ENCODE results near the gene MAD1L1.

The MAD1L1 gene

DNA sequence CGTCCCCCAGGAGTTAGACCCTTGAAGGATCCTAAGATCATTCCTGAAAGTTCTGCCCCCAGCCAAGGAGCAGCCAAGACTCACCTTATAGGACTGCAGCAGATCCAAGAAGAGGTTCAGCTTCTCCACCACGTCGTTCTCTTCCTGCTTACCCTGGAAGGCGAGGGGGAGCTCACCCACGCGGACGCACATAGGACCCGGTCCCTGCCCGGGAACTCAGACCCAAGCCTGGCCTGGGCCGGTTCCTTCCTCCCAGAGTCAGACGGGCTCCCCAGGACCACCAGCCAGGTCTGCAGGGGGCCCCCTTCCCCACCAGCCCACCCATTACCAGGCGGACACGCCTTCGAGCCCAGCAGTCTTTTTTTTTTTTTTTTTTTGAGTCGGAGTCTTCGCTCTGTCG lies 24.9 kb upstream of the MAD1L1 start:
- FAIRE-seq: no peak

DNA sequence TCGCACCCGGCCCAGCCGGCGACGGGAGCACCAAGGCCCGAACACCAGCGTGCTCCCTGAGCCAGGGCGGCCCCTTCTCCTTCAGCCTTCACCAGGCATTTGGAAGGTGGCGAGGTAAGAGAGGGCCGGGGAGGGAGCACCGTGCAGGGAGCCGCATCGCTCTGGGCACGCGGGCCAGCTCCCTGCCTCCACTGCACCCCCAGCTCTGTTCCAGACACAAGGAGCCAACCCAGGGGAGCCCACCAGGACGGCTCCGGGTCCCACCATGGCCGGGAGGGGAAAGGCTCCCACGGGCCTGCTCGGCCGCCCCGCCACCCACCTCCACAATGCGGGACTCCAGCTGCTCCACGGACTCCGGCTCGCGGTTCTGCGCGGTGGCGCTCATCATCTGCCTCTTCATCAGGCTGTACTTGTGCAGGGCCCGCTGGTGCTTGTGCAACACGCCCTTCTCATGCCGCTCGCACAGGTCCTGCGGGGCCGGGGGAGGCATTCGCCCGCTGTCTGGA lies 24.4 kb upstream of the MAD1L1 start:
- FAIRE-seq: no peak

DNA sequence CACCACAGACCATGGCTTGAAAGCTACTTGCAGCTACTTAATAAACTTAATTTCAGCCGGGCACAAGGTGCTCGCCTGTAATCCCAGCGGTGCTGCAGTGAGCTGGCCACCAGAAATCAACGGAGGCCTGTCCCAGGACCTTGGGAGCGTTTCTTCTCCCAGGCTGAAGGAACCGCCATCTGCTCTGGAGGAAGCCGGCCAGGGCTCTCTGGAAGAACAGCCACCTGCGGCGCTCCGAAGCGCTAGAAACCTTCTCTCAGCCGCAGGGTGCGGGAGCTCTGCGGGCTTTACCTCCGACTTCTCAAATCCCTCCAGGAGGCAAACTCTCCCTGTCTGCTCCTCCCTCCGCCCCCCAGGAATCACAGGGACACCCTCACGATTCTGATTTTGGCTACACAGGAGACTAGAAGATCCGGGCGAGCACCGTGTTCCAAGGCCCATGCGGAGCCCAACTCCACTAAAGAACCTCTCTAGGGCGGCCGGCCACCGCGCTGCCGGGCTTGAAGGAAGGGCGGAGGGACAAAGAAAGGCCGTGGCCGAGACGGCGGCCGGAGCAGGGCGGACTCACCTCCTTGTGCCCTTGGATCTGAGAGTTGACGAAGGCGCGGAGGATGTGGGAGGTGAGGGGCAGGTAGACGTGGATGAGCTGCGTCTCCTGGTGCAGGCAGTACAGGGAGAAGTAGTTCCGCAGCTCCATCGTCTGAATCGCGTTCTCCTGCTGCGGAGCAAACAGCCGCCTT lies 23.7 kb upstream of the MAD1L1 start:
- FAIRE-seq: no peak

DNA sequence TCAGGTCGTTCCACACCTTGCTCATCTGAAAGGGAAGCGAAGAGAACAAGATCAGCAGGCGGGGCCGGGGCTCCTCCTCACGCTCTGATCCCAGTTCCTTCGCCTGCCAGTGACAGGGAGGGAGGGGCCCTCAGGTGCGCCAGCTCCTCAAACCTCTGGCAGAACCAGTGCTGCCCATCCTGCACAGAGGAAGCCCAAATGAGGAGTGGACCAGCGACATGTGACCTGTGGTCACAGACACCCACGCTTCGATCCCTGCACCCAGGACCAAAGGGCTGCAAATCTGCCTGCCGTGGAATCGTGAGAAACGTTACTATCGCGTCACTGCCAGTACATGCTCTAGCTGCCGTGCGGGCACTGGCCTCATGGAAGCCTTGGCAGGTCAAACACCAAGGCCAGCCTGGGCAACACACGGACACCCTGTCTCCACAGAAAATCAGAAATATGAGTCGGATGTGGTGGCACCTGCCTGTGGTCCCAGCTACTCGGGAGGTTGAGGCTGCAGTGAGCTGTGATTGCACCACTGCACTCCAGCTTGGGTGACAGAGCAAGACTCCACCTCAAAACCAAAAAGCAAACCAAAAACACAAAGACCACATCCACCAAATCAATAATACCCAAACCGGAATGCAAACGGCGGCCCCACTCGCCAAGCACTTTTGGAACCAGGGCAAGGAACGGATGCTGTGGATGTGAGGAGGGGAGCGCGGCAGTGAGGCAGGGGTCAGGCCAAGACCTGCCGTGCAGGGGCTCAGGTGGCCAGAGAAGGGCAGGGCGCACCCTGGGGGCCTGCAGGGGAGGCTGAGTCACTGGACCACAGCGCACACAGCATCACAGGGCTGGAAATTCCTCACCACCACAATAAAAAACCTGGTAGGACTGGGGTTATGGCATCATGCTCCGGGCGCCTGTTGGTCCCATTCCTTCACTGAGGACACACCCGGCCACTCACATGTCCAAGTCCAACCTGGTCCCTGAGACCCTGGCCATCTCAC lies 22.7 kb upstream of the MAD1L1 start:
- FAIRE-seq: no peak

DNA sequence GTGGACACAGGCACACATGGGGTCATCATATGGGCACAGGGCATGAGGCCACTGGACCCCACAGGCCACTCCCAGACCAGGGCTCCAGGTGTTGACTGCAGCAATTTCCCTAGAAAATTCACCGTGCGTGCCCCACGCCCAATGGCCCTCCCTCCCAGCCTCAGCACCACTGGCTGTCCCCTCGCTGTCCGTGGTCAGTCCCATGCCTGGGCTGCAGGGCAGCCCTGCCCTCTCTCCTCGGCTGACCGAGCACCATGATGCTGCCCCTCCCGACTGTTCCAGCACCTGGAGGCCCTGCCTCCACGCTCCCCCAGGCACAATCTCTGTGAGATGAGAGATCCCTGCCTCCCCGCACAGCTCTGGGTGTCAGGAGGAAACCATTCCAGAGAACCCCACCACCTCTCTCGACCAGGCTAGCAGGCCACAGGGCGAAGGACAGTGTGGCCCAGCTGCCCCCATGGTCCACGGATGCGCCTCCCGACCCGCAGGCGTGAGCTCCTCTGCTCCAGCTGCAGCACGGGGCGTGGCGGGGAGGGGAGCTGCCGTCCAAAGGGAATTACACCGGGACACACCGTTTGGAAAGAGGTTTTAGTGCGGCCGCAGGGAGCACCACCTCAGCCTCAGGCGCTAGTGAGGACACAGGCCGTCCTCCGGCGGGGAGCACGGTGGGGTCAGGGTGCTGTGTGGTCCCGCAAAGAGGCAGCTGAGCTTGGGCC lies 21.8 kb upstream of the MAD1L1 start:
- FAIRE-seq: no peak

DNA sequence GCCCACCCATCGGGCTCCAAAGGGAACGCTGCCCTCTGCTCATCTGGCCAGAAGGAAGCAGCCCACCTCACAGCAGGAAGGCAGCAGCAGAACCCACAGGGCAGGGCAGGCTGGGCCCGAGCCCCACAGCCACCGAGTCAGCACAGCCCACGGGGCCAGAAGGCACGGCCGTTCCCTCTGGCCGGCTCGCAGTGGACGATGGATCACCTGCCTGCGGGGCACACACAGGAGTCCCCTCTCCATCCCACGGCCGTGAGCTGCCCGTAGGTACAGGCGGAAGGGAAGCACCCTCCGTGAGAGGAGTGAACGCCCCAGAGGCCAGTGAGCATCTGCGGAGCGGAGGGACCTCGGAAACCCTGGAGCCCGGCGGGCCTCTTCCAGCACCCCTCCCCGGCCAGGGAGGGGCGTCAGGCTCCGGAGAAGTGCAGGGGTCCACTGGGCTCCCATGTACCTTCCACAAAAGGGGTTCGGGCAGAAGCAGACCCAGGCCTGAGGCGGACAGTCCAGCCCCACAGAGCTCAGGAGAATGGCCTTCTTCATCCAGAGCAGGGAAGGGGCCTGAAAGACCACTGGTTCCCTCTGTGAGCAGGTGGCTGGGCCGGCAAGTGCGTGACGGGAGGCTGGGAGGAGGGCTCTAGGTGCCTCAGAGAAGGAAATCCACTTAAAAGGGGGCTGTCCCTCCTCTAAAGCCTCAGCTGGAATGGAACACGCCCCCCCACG lies 20.9 kb upstream of the MAD1L1 start:
- no peak for FAIRE-seq

DNA sequence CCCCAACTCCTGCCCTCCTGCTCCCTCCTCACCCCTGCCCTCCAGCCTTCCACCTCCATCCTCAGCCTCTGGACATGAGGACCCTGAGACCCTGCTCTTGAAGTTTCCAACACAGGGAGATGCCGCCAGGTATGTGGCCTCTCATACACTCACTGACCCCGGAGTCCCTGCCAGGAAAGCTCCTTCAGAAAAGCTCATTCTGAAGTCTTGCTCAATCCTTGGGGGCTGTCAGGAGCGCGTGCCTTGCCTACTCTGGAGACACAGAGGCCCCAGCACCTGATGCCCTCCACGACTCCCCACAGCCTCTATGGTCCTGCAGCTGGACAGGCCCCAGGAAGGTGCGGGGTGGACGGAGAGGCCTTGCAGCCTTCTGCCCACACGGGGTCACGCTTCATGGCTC lies 20.3 kb upstream of the MAD1L1 start:
- no peak for FAIRE-seq

DNA sequence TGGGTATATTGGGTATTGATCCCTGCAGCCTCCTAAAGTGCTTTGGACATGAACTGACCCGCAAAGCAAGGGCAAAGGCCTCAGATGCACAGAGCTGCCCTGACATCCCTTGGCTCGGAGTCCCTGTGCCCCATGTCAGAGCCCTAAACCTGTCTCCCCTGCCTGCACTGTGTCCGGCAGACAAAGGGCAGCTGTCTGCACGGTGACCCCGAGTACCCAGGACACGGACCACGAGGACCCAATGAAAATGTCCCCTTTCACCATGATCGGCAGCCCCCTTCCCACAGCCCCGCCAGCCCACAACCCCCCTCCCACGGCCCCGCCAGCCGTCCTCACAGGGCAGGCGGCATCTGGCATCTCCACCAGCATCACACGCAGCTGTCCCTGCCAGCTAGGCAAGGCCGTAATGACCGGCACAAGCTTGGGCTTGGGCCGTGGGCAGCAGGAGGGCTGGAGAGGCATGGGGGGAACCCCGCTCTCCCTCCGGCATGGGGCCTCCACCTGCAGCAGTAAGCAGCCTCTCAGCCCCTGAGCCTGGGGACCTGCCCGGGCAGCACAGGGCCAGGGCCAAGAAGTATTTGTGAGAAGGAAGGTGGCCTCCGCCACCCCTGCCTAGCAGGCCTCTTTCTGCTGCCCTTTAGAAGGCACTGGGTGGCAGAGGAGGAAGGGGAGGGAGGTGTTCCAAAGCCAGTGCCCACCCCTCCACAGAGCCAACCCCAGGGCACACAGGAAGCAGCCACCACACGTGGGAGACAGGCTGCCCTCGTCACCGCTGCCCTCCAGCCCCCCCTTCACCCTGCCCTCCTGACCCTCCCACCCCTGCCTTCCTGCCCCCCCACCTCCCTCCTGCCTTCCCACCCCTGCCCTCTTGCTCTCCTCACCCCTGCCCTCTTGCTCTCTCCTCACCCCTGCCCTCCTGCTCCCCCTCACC lies 19.4 kb upstream of the MAD1L1 start:
- no peak for FAIRE-seq

DNA sequence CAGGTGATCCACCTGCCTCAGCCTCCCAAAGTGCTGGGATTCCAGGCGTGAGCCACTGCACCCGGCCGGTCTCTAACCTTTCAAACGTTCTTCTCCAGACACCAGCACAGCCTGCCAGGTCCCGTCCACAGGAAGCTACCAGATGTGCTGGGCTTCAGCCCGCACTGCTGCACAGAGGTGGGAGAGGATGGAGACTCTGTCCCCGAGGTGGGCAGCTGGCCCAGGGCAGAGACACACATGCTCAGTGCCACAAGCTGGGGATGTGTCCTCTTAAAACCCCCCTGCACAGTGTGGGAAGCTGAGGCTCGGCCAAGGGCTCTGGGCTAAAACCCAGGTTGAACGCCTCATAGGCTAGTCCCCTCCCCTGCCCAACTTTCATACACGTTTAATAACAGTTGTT lies 18.6 kb upstream of the MAD1L1 start:
- FAIRE-seq: no peak

DNA sequence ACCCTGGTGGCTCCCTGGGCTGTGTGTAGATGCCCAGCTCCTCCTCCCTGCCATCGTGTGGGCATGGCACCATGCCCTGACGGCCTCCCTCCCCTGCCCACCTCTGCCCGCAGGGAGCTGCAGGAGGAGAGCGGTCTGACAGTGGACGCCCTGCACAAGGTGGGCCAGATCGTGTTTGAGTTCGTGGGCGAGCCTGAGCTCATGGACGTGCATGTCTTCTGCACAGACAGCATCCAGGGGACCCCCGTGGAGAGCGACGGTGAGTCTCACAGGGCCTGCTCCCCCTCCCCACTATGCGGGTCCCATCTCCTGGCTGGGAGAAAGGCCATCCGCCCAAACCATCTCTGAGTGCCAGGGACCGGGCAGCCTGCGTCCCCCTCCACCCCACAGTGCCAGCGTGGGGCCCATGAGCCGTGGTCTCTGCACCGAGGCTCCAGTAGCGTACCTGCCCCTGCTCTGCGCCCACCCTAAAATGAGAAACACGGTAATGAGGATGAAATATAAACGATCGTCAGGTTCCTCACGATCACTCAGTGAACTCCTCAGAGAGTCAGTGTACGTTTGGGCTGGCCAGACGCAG lies 17.1 kb upstream of the MAD1L1 start:
- no peak for FAIRE-seq

DNA sequence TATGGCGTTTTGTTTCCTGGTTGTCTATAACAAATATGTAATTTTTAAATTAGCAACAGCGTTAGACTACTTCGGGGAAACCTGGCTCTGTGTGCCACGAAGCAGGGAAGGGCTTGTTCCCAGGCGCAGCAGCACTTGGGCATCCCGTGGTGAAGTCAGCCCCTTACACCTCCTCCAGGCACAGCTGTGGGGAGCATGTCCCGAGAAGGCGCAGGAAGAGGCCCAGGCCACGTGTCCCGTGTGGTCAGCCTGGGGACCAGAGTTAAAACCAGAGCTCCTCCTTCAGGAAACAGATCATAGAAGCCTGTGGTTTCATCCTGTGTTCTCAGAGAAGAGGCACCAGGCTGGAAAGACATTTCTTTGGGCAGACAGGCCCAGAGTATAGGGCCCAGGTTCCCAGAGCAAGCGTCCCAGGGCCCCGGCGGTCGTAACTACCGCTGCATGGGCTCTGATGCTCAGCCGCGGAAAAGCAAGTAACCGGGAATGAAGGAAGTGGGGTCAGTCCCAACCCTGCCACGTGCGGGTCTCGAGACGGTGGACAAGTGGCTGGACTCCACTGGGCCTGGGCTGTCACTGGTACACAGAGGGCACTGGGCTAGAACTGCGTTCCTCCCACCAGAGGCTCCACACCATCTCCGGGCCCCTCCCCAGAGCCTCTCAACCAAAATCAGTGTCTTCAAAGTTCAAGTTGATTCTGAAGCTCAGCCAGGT lies 16.4 kb upstream of the MAD1L1 start:
- no peak for FAIRE-seq

DNA sequence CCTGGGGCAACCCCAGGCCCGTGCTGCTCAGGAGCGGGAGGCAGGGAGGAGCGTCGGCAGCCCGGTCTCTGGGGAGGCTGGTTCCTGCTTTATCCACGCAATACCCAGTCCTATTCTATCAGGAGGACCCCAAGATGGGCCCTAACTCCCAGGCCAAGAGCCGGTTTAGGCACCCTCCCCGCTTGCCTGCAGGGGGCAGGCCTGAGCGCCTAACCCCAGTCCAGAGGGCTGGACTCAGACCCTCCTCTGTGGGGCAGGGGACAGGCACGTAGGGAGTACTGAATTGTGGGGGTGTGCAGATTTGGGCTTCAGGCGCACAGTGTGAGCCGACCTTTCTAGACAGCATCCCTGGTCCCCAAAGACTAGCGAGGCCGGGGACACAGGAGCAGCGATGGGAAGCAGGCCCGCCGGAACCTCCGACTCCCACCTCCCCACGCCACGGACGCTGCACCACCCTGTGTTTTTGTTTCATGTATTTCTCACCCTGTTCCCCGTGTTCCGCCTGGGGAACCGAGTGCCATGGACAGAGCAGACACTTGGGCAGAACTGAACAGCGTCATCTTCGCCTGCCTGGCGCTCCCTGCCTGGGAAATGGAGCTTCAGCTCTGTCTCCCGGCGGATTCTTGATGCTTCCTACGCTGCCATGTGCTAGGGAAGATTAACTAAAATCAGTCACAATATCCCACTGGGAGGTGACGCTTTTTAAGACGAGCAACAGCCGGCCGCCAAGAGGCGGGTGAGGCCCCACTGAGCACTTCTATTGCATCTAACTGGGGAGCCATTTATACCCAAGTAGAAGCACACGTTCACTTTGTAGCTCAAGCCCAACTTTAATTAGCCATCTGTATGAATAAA lies 14.6 kb upstream of the MAD1L1 start:
- FAIRE-seq: no peak

DNA sequence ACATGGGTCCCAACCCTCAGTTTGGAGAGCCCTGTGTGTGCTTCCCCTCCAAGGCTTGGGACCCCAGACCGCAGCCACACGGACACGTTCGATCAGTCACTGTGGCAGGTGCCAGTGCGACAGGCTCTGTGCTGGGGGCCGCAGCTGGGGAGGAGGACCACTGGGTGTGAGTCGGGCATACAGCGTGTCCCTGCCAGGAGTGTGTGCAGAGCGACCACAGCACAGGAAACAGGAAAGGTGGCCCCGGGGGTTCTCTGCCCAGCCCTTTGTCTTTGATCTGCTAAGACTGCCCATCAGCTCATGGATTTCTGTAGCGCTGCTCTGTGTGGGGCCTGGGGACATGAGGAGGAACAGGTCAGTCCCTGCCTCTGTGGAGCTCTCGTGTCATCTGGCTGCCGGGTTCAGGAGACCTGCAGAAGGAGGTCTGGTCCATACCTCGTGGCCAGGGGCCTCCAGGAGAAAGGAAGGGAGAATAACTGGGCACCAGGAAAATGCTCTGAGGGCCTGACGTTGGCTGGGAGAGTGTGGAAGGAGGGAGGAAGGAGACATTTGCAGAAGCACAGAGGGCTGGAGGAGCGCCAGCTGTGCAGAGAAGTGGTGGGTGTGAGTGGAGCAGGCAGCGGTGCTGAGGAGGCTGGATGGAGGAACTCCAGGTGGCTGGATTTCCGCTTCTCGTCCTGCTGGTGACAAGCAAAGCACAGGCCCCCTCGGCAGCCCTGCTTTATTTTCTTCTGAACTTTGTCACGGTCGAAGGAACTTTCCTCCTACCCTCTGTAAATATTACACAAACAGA lies 13.3 kb upstream of the MAD1L1 start:
- FAIRE-seq: no peak

DNA sequence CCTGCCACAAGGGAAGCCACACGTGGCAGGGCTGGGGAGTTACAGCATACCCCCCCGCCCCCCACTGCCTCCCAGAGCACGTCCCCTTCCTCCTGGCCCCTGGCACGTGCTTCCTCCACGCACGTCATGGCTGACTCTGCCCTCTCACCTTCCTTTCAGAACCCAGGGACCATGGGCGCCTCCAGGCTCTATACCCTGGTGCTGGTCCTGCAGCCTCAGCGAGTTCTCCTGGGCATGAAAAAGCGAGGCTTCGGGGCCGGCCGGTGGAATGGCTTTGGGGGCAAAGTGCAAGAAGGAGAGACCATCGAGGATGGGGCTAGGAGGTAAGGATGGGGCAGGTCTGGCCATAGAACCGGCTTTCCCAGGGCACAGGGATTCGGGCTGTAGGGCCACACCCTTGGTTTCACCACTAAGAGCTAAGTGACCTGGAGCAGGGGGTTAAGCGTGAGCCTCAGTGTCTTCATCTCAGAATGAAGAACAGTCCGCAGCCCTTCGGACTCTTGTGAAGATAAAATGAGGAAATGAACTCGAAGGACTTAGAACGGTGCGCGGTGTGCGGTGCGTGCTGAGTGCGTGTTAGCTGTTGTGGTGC lies 11.8 kb upstream of the MAD1L1 start:
- no peak for FAIRE-seq

DNA sequence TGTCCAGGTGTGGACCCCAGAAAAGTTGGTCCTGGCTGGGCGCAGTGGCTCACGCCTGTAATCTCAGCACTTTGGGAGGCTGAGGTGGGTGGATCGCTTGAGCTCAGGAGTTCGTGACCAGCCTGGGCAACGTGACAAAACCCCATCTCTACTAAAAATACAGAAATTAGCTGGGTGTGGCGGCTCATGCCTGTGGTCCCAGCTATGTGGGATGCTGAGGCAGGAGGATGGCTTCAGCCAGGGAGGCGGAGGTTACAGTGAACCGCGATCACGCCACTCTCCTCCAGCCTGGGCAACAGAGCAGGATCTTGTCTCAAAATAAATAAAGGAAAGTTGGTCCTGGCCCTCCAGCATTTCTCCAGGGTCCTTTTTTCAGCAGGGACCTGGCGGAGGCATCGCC lies 10.7 kb upstream of the MAD1L1 start:
- FAIRE-seq: no peak

DNA sequence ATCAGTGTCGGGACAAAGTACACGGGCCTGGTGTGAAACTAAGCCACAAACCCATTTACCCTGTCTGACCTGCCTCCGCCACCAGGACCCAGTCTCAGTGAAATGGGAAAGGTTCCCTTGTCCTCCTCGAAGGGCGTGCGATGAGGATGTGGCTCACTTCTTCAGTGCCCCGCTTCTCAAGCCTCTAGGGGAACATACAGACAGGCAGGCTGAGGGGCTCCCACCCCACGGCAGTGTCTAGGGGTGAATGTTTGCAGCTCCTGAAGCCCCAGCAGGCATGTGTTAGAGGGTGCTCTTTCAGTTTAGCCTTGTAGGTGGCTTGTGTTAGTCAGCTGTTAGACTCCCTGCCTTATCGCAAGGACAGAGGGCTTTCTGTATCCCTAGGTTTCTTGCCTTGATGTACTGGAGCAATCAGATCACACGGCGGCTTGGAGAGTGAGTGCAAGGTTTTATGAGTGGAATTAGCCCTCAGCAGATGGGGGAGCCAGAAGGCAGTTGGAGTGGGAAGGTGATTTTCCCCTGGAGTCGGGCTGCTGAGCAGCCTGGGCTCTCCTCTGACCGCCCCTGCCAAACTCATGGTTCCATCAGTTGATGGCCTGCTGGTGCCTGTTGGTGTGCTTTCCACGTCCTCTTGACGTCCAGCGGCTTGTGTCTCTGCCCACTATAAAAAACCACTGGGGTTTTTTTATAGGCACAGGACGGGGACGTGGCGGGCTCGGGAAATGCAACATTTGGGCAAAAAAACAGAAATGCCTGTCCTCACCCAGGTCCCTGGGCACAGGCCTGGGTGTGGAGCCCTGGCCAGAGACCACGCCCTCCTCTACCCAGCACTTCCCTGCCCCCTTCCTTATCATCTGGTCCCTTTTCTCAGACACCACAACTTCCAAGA lies 10.0 kb upstream of the MAD1L1 start:
- no peak for FAIRE-seq

All from G401.6 (cell line).